ENCODE data around the gene DLL4. TPM values are rescaled to one million over a fixed set of nuclear protein-coding genes. Genes with fewer than 3 reads are reported as not detected.

Gene DLL4
- total RNA-seq, 1 donor: not detected

DNA sequence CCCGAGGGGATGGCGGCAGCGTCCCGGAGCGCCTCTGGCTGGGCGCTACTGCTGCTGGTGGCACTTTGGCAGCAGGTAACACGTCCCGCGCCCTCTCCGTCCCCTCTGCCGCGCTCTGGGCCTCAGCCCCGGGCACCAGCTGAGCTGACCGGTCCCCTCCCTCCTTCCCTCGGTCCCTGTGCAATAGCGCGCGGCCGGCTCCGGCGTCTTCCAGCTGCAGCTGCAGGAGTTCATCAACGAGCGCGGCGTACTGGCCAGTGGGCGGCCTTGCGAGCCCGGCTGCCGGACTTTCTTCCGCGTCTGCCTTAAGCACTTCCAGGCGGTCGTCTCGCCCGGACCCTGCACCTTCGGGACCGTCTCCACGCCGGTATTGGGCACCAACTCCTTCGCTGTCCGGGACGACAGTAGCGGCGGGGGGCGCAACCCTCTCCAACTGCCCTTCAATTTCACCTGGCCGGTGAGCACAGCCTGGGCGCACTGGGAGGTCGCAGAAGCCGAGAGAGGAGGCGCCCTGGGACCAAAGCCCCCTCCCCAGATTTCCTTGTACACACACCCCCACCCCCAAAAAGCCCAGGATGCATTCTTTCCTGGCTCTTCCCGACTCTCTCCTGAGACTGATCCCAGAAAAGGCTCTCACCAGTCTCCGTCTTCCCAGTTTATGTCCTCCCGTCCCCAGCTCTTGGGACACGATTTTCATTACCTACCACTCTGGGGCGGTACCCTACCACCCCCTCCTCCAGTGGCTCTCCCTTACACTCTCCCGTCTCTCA, 705 bp downstream of the DLL4 start:
- H3K9me3 ChIP-seq (ENCODE audit: low read depth, low read length): no peaks in the 10 kb centered on the region
- H3K4me3 ChIP-seq (ENCODE audit: low read length): no peak overlapping the region
- peaks cover 59% of the 10 kb centered on the region for H3K4me1 ChIP-seq (ENCODE audit: insufficient read depth, low read length)
- peaks cover 66% of the 10 kb centered on the region for H3K27me3 ChIP-seq (ENCODE audit: insufficient read depth, low read length)

GRCh38 chr15:40930430-40931299, 1.5 kb downstream of the DLL4 start:
- Histone ChIP-seq H3K27me3 (ENCODE audit: insufficient read depth, low read length) (peaks cover 58% of the 10 kb centered on the region), H3K9me3 (ENCODE audit: low read depth, low read length) (no peaks in the 10 kb centered on the region), H3K4me3 (ENCODE audit: low read length) (no peak overlapping the region), H3K4me1 (ENCODE audit: insufficient read depth, low read length) (peaks cover 56% of the 10 kb centered on the region)

- Histone ChIP-seq H3K27me3 (ENCODE audit: insufficient read depth, low read length) (peaks cover 49% of the 10 kb centered on the region), H3K4me1 (ENCODE audit: insufficient read depth, low read length) (peaks cover 47% of the 10 kb centered on the region), H3K4me3 (ENCODE audit: low read length) (no peak overlapping the region), H3K9me3 (ENCODE audit: low read depth, low read length) (no peaks in the 10 kb centered on the region)
Observed at GRCh38 chr15:40931300-40932142, 2.4 kb downstream of the DLL4 start.

DNA sequence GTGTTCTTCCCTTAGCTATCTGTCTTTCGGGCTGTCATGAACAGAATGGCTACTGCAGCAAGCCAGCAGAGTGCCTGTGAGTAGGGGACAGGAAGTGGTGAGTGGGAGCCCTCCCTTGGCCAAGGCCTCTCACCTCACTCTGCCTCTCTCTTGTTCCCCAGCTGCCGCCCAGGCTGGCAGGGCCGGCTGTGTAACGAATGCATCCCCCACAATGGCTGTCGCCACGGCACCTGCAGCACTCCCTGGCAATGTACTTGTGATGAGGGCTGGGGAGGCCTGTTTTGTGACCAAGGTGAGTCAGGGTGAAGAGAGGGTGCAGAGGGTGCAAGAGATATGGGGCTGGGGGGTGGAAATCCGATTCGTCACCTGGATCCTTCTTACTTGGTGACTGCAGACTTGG, 3.0 kb downstream of the DLL4 start:
- Histone ChIP-seq H3K4me1 (ENCODE audit: insufficient read depth, low read length) (peaks cover 41% of the 10 kb centered on the region), H3K27me3 (ENCODE audit: insufficient read depth, low read length) (peaks cover 43% of the 10 kb centered on the region), H3K4me3 (ENCODE audit: low read length) (no peak overlapping the region), H3K9me3 (ENCODE audit: low read depth, low read length) (no peaks in the 10 kb centered on the region)

- peaks cover 39% of the 10 kb centered on the region for H3K27me3 ChIP-seq (ENCODE audit: insufficient read depth, low read length)
- H3K9me3 ChIP-seq (ENCODE audit: low read depth, low read length): no peaks in the 10 kb centered on the region
- H3K4me1 ChIP-seq (ENCODE audit: insufficient read depth, low read length): peaks cover 35% of the 10 kb centered on the region
- no peak overlapping the region for H3K4me3 ChIP-seq (ENCODE audit: low read length)
Observed at GRCh38 chr15:40932649-40933516, 3.7 kb downstream of the DLL4 start.

DNA sequence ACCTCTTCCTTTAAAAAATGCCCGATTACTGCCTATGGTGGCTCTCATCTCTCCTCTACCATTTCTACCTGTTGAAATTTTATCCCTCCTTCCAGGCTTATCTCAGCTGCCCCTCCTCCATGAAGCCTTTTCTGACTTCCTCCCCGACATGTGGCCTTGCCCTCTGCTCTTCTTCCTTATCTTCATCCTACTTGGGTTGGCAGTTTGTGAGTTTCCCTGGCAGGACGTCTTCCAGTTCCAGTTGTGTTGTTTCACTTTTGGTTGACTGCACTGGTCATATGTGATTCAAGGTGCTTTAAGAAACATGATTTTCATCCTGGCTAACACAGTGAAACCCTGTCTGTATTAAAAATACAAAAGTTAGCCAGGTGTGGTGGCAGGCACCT, 4.4 kb downstream of the DLL4 start:
- no peaks in the 10 kb centered on the region for H3K9me3 ChIP-seq (ENCODE audit: low read depth, low read length)
- no peak overlapping the region for H3K4me3 ChIP-seq (ENCODE audit: low read length)
- H3K27me3 ChIP-seq (ENCODE audit: insufficient read depth, low read length): peaks cover 35% of the 10 kb centered on the region
- H3K4me1 ChIP-seq (ENCODE audit: insufficient read depth, low read length): peaks cover 30% of the 10 kb centered on the region

- Histone ChIP-seq H3K9me3 (ENCODE audit: low read depth, low read length) (no peaks in the 10 kb centered on the region), H3K27me3 (ENCODE audit: insufficient read depth, low read length) (peaks cover 26% of the 10 kb centered on the region)
Observed at GRCh38 chr15:40934457-40934856, 5.3 kb downstream of the DLL4 start.

DNA sequence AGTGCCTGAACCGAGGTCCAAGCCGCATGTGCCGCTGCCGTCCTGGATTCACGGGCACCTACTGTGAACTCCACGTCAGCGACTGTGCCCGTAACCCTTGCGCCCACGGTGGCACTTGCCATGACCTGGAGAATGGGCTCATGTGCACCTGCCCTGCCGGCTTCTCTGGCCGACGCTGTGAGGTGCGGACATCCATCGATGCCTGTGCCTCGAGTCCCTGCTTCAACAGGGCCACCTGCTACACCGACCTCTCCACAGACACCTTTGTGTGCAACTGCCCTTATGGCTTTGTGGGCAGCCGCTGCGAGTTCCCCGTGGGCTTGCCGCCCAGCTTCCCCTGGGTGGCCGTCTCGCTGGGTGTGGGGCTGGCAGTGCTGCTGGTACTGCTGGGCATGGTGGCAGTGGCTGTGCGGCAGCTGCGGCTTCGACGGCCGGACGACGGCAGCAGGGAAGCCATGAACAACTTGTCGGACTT, 7.1 kb downstream of the DLL4 start:
- Histone ChIP-seq H3K4me1 (ENCODE audit: insufficient read depth, low read length) (peaks cover 20% of the 10 kb centered on the region), H3K27me3 (ENCODE audit: insufficient read depth, low read length) (peaks cover 7% of the 10 kb centered on the region), H3K9me3 (ENCODE audit: low read depth, low read length) (no peaks in the 10 kb centered on the region), H3K4me3 (ENCODE audit: low read length) (no peak overlapping the region)

More at GRCh38 chr15:40934457-40934856, 5.3 kb downstream of the DLL4 start:
- Histone ChIP-seq H3K4me3 (ENCODE audit: low read length) (no peak overlapping the region), H3K4me1 (ENCODE audit: insufficient read depth, low read length) (peaks cover 21% of the 10 kb centered on the region)

- H3K9me3 ChIP-seq (ENCODE audit: low read depth, low read length): no peaks in the 10 kb centered on the region
- peaks cover 24% of the 10 kb centered on the region for H3K4me1 ChIP-seq (ENCODE audit: insufficient read depth, low read length)
- no peak overlapping the region for H3K4me3 ChIP-seq (ENCODE audit: low read length)
- H3K27me3 ChIP-seq (ENCODE audit: insufficient read depth, low read length): peaks cover under 1% of the 10 kb centered on the region
Observed at GRCh38 chr15:40936709-40937666, 7.8 kb downstream of the DLL4 start.

DNA sequence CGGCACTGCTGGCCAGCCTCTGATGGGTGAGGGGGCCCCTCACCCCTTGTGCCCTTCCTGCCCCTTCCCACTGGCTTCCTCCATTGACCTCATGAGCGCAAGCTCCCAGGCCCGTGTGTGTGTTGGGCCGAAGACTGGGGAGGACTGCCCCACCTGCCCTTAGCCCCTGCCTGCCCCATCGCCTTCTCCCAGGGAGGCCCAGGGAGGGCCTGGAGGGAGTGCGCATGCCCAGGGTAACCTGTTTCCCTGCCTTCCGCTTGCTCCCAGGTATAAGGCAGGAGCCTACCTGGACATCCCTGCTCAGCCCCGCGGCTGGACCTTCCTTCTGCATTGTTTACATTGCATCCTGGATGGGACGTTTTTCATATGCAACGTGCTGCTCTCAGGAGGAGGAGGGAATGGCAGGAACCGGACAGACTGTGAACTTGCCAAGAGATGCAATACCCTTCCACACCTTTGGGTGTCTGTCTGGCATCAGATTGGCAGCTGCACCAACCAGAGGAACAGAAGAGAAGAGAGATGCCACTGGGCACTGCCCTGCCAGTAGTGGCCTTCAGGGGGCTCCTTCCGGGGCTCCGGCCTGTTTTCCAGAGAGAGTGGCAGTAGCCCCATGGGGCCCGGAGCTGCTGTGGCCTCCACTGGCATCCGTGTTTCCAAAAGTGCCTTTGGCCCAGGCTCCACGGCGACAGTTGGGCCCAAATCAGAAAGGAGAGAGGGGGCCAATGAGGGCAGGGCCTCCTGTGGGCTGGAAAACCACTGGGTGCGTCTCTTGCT, 8.8 kb downstream of the DLL4 start:
- H3K4me1 ChIP-seq (ENCODE audit: insufficient read depth, low read length): peaks cover 33% of the 10 kb centered on the region
- no peaks in the 10 kb centered on the region for H3K9me3 ChIP-seq (ENCODE audit: low read depth, low read length)
- H3K27me3 ChIP-seq (ENCODE audit: insufficient read depth, low read length): no peaks in the 10 kb centered on the region
- H3K4me3 ChIP-seq (ENCODE audit: low read length): no peak overlapping the region

DNA sequence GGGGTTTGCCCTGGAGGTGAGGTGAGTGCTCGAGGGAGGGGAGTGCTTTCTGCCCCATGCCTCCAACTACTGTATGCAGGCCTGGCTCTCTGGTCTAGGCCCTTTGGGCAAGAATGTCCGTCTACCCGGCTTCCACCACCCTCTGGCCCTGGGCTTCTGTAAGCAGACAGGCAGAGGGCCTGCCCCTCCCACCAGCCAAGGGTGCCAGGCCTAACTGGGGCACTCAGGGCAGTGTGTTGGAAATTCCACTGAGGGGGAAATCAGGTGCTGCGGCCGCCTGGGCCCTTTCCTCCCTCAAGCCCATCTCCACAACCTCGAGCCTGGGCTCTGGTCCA, 9.4 kb downstream of the DLL4 start:
- Histone ChIP-seq H3K4me3 (ENCODE audit: low read length) (no peak overlapping the region), H3K9me3 (ENCODE audit: low read depth, low read length) (no peaks in the 10 kb centered on the region), H3K27me3 (ENCODE audit: insufficient read depth, low read length) (no peaks in the 10 kb centered on the region), H3K4me1 (ENCODE audit: insufficient read depth, low read length) (peaks cover 37% of the 10 kb centered on the region)

DNA sequence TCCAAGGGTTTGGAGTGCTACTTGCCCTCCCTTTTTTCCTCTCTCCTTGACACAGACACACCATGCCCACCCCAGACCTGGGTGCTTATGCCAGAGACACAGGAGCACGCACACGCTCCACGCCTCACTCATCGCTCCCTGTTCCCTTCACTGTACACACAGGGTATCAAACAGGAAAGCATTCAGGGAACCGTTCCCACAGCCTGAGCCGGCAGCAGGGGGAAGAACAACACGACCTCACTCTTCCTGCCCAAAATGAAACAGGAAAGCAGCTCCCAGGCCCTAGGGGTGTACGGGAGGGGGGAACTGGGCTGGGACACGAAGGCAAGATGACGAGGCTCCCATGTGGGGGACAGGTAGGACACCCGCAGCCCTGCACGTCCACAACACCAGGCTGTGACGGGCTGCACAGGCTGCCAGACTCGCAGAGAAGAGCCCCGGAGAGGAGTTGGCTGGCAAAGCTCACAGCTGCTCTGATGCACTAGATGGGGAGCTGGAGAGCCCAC, 11.2 kb downstream of the DLL4 start:
- H3K4me3 ChIP-seq (ENCODE audit: low read length): no peak overlapping the region
- H3K4me1 ChIP-seq (ENCODE audit: insufficient read depth, low read length): peaks cover 37% of the 10 kb centered on the region
- no peaks in the 10 kb centered on the region for H3K27me3 ChIP-seq (ENCODE audit: insufficient read depth, low read length)
- no peaks in the 10 kb centered on the region for H3K9me3 ChIP-seq (ENCODE audit: low read depth, low read length)
